CD4-positive, alpha-beta T cell treated with Interferon alpha-2 for 1 hour (primary cell): ENCODE measurements around the gene PLIN4.

Experiments used
- DNase-seq, 2 donors: peaks; one replicate each; pipeline ENCODE4 v3.0.0-alpha.2; 2020 to 2022

The PLIN4 gene

DNA sequence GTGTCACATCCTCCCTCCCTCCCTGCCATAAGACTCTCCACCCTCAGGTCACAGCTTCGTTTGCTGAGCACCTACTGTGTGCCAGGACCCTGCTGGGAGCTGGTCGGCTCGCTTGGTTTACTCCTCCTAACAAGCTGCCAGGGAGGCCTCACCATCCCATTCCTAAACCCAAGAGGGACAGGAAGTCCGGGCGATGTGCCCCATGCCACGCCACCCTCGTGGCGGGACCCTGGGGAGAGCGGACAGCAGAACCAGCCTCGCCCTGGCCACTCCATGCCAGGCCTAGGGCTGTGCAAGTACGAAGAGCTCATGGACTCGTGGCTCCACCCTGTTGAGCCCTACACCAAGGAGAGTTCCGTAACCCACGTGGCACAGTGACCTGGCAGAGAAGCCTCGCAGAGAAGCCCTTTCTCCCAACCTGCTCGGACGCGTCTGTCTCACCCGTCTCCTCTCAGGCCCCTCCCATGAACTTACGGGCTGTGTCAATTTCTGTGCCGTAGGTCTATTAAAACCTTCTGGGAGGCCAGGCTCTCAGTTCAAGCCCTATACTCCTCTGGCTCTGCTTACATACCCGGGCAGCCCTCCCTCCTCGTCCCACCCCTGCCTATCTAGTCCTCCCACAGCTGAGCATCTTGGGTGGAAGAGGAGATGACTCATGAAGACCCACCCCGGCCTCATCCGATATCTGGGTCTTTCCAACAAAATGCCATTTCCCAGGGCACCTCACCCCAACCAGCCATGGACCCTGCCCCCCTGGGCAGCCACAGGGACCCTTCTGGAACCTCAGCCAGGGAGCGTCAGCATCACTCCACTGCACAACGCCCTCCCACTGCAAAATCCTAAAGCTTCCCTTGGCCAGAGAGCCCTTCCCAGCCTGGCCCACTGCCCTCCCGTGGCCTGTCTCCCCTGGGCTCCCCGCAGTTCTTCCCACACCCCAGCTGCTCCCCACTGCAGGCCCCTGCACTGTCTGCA, 63.3 kb downstream of the PLIN4 start:
- DNase-seq: no peak

DNA sequence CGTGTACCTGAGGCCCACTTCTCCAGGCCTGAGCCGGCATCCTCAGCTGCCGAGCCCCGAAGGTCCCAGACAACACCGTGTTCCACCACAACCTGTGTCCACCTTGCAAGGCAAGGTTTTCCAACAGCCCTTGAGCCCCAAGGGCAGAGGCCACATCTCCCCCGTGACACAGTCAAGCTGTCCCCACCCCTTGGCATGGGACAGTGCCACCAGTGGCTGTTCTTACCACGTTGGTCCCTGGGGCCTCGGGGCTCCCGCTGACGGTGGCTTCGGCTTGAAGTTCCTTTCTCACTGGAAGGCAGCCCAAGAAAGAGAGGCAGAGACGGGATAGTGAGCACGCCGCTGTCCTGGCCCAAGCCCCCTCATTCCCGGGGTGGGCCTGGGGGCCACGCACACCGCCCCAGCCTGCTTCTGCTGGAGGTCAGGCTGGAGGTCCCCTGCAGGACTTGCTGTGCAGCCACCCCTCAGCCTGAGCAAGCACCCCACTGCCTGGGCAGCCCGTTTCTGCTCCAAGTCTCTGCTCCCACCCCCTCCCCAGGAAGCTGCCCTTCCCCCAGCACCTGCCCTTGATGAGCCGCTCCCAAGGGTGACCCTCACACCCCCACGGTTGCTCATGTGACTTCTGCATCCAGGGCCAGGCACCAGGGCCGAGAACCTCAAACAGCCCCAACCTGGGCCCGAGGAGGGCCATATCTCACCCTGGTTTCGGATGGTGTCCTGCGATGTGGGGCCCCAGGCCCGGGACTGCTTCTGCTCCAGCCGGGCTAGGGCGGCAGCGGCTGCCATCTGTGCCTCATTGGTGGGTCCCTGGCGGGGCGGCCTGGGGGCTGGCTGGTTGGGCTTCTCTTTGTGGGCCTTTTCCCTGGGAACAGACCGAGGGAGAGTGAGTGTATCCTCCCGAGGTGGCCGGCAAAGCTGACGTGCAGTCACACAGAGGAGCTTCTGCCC, 64.8 kb downstream of the PLIN4 start:
- no peak for DNase-seq

DNA sequence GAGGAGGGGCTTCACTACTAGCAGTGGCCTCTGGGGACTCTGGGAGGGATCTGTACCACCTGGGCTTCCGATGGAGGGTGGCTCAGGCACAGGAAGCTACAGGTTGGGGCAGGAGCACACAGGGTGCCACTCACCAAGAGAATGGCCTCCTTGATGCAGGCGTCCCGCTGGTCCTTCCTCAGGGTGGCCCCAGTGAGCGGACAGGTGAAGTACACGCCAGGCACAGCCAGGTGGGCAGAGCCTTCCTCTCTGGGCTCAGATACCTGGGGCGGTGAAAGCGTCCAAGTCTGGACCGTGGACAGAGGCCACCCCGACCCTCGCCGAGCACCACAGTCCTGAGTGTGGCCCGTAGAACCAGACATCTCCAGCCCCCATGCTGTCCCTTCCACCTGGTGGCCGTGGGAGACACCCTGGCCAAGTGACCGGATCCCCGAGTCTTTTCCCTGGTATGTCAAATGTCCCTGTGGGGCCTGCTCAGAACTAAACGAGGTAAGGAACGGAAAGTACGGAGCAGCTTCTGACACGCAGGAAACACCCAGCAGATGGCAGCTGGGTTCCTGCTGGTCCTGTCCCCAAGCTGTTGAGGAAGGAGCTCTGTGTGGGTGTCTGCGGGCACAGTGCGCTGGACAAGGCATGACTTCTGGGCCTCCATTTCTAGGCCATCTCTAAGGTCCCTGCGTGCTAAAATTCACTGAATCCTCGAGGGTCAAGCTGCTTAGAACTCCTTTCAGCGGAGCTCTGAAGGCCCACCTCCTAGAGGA, 65.9 kb downstream of the PLIN4 start:
- no peak for DNase-seq
